ENCODE results near the gene ASXL1. TPM values are rescaled to one million over a fixed set of nuclear protein-coding genes. Genes with fewer than 3 reads are reported as not detected.

The ASXL1 gene
- total RNA-seq, 1 donor from 2014 or later = 136 TPM

GRCh38 chr20:32441638-32442037, 83.5 kb downstream of the ASXL1 start:
- peaks cover 35% of the 10 kb centered on the region for H3K36me3 Mint-ChIP-seq (ENCODE audit: low read depth)
- DNase-seq (ENCODE audit: low spot score) = no peak
- H3K4me3 Mint-ChIP-seq = no peak overlapping the region
- no peaks in the 10 kb centered on the region for H3K27me3 Mint-ChIP-seq (ENCODE audit: insufficient read depth)
- H3K27ac Mint-ChIP-seq = no peak overlapping the region
- H3K9me3 Mint-ChIP-seq = no peaks in the 10 kb centered on the region
- H3K4me1 Mint-ChIP-seq (ENCODE audit: low read depth) = peaks cover 29% of the 10 kb centered on the region
- intact Hi-C loops (cut with micrococcal nuclease) = no loop called here

GRCh38 chr20:32442630-32443373, 84.7 kb downstream of the ASXL1 start:
- peaks cover 29% of the 10 kb centered on the region for H3K4me1 Mint-ChIP-seq (ENCODE audit: low read depth)
- DNase-seq (ENCODE audit: low spot score) = no peak
- H3K36me3 Mint-ChIP-seq (ENCODE audit: low read depth) = peaks cover 32% of the 10 kb centered on the region
- no peaks in the 10 kb centered on the region for H3K9me3 Mint-ChIP-seq
- no peaks in the 10 kb centered on the region for H3K27me3 Mint-ChIP-seq (ENCODE audit: insufficient read depth)
- H3K4me3 Mint-ChIP-seq = no peak overlapping the region
- intact Hi-C loops (cut with micrococcal nuclease) = no loop called here
- H3K27ac Mint-ChIP-seq = peak overlapping the region; percentile 25

- Mint-ChIP-seq H3K4me1 (ENCODE audit: low read depth) (peaks cover 26% of the 10 kb centered on the region), H3K36me3 (ENCODE audit: low read depth) (peaks cover 28% of the 10 kb centered on the region), H3K27ac (peak overlapping the region; percentile 14), H3K27me3 (ENCODE audit: insufficient read depth) (no peaks in the 10 kb centered on the region), H3K9me3 (no peaks in the 10 kb centered on the region), H3K4me3 (no peak overlapping the region)
- intact Hi-C loops (cut with micrococcal nuclease) = no loop called here
- DNase-seq (ENCODE audit: low spot score) = no peak
Observed at GRCh38 chr20:32443386-32443974, 85.3 kb downstream of the ASXL1 start.

- Mint-ChIP-seq H3K4me1 (ENCODE audit: low read depth) (peaks cover 14% of the 10 kb centered on the region), H3K27ac (no peak overlapping the region), H3K27me3 (ENCODE audit: insufficient read depth) (no peaks in the 10 kb centered on the region), H3K9me3 (no peaks in the 10 kb centered on the region), H3K36me3 (ENCODE audit: low read depth) (peaks cover 19% of the 10 kb centered on the region), H3K4me3 (no peak overlapping the region)
- no peak for DNase-seq (ENCODE audit: low spot score)
- intact Hi-C loops (cut with micrococcal nuclease) = no loop called here
Observed at GRCh38 chr20:32444474-32445220, 86.5 kb downstream of the ASXL1 start.

GRCh38 chr20:32445539-32446273, 87.6 kb downstream of the ASXL1 start:
- intact Hi-C loops (cut with micrococcal nuclease) = no loop called here
- Mint-ChIP-seq H3K27ac (peak overlapping the region; percentile 37), H3K9me3 (no peaks in the 10 kb centered on the region), H3K4me3 (no peak overlapping the region), H3K36me3 (ENCODE audit: low read depth) (peaks cover 19% of the 10 kb centered on the region), H3K4me1 (ENCODE audit: low read depth) (peaks cover 14% of the 10 kb centered on the region), H3K27me3 (ENCODE audit: insufficient read depth) (no peaks in the 10 kb centered on the region)
- no peak for DNase-seq (ENCODE audit: low spot score)

- no peak for DNase-seq (ENCODE audit: low spot score)
- H3K36me3 Mint-ChIP-seq (ENCODE audit: low read depth) = peaks cover 17% of the 10 kb centered on the region
- no peaks in the 10 kb centered on the region for H3K27me3 Mint-ChIP-seq (ENCODE audit: insufficient read depth)
- no peak overlapping the region for H3K4me3 Mint-ChIP-seq
- peaks cover 14% of the 10 kb centered on the region for H3K4me1 Mint-ChIP-seq (ENCODE audit: low read depth)
- intact Hi-C loops (cut with micrococcal nuclease) = no loop called here
- no peak overlapping the region for H3K27ac Mint-ChIP-seq
- H3K9me3 Mint-ChIP-seq = no peaks in the 10 kb centered on the region
Observed at GRCh38 chr20:32446301-32447100, 88.4 kb downstream of the ASXL1 start.

- Mint-ChIP-seq H3K4me1 (ENCODE audit: low read depth) (peaks cover 14% of the 10 kb centered on the region), H3K4me3 (no peak overlapping the region), H3K9me3 (no peaks in the 10 kb centered on the region), H3K27ac (no peak overlapping the region), H3K36me3 (ENCODE audit: low read depth) (peaks cover 17% of the 10 kb centered on the region), H3K27me3 (ENCODE audit: insufficient read depth) (no peaks in the 10 kb centered on the region)
- no peak for DNase-seq (ENCODE audit: low spot score)
- intact Hi-C loops (cut with micrococcal nuclease) = no loop called here
Observed at GRCh38 chr20:32447136-32448027, 89.3 kb downstream of the ASXL1 start.

- H3K4me1 Mint-ChIP-seq (ENCODE audit: low read depth) = peaks cover 14% of the 10 kb centered on the region
- no peaks in the 10 kb centered on the region for H3K9me3 Mint-ChIP-seq
- no peak overlapping the region for H3K4me3 Mint-ChIP-seq
- DNase-seq (ENCODE audit: low spot score) = no peak
- H3K27ac Mint-ChIP-seq = no peak overlapping the region
- H3K36me3 Mint-ChIP-seq (ENCODE audit: low read depth) = peaks cover 13% of the 10 kb centered on the region
- no peaks in the 10 kb centered on the region for H3K27me3 Mint-ChIP-seq (ENCODE audit: insufficient read depth)
- intact Hi-C loops (cut with micrococcal nuclease) = no loop called here
Observed at GRCh38 chr20:32448306-32449056, 90.3 kb downstream of the ASXL1 start.

- Mint-ChIP-seq H3K27ac (no peak overlapping the region), H3K4me1 (ENCODE audit: low read depth) (peaks cover 8% of the 10 kb centered on the region), H3K4me3 (no peak overlapping the region), H3K27me3 (ENCODE audit: insufficient read depth) (no peaks in the 10 kb centered on the region), H3K36me3 (ENCODE audit: low read depth) (peaks cover 8% of the 10 kb centered on the region), H3K9me3 (no peaks in the 10 kb centered on the region)
- DNase-seq (ENCODE audit: low spot score) = no peak
- intact Hi-C loops (cut with micrococcal nuclease) = no loop called here
Observed at GRCh38 chr20:32449057-32449889, 91.1 kb downstream of the ASXL1 start.

- no peak overlapping the region for H3K4me3 Mint-ChIP-seq
- no peaks in the 10 kb centered on the region for H3K9me3 Mint-ChIP-seq
- H3K27ac Mint-ChIP-seq = peak overlapping the region; percentile 36
- H3K36me3 Mint-ChIP-seq (ENCODE audit: low read depth) = peaks cover 8% of the 10 kb centered on the region
- no peak for DNase-seq (ENCODE audit: low spot score)
- H3K4me1 Mint-ChIP-seq (ENCODE audit: low read depth) = peaks cover 8% of the 10 kb centered on the region
- H3K27me3 Mint-ChIP-seq (ENCODE audit: insufficient read depth) = no peaks in the 10 kb centered on the region
- intact Hi-C loops (cut with micrococcal nuclease) = no loop called here
Observed at GRCh38 chr20:32449890-32450401, 91.8 kb downstream of the ASXL1 start.

Measured in activated T-helper 1 cell treated with anti-CD3 and anti-CD28 coated beads, Interleukin-12 subunit alpha, Interleukin-12 subunit beta, Interleukin-2, Interleukin-4 antibody, amounts not matched to agents 30 ng/mL and 10 ng/mL and 1 ng/mL, durations not matched to agents 14 hours and 24 hours and 36 hours (primary cell).